AG09309 (cell line): ENCODE measurements around the gene AHSG.

Experiments used
- DNase-seq: peaks from one replicate; pipeline ENCODE4 v3.0.0-alpha.2; 2010; ENCODE audit warnings: low read depth
- H3K4me3 ChIP-seq: 2 replicates; pipeline ENCODE4 v1.5.1; 2011; ENCODE audit warnings: mild to moderate bottlenecking, low read depth, low read length, moderate library complexity; ENCODE audit not compliant: control insufficient read depth
- CTCF ChIP-seq: IDR thresholded peaks from 2 replicates; pipeline ENCODE4 v1.5.1; 2011; ENCODE audit warnings: mild to moderate bottlenecking, low read depth, low read length, inconsistent platforms; ENCODE audit not compliant: insufficient read depth, control insufficient read depth; ENCODE audit errors: missing control alignments

AHSG gene

GRCh38 chr3:186570096-186570940 is 42.5 kb upstream of the AHSG start, which contains the start of gene DNAJB11:
TSS of gene DNAJB11 (plus strand) at chr3:186570720. CDS start at chr3:186570898, 178 bp downstream.
- peak; percentile 99 for DNase-seq
- peak within 1 kb of the TSS; percentile 97 for H3K4me3 ChIP-seq
- no peak for TF ChIP-seq CTCF

- DNase-seq: no peak
- H3K4me3 ChIP-seq: peak overlapping the region; percentile 97
- TF ChIP-seq CTCF: no peak
Measured at GRCh38 chr3:186570941-186571643, 41.8 kb upstream of the AHSG start.

- peak overlapping the region; percentile 97; the same call in 1 of the 2 replicates for H3K4me3 ChIP-seq
- TF ChIP-seq CTCF: no peak
- no peak for DNase-seq
Measured at GRCh38 chr3:186571644-186572013, 41.2 kb upstream of the AHSG start.

GRCh38 chr3:186577521-186577920 is 35.3 kb upstream of the AHSG start:
- no peak for TF ChIP-seq CTCF
- no peak overlapping the region for H3K4me3 ChIP-seq
- DNase-seq: no peak

- DNase-seq: no peak
- no peak for TF ChIP-seq CTCF
- no peak overlapping the region for H3K4me3 ChIP-seq
Measured at GRCh38 chr3:186580785-186581184, 32.1 kb upstream of the AHSG start.

- H3K4me3 ChIP-seq: no peak overlapping the region
- DNase-seq: no peak
- no peak for TF ChIP-seq CTCF
Measured at GRCh38 chr3:186582541-186582940, 30.3 kb upstream of the AHSG start.
